Sciatic nerve (tissue), 2 donors: ENCODE measurements around the gene NME7. TPM values are rescaled to one million over a fixed set of nuclear protein-coding genes. Genes with fewer than 3 reads are reported as not detected.
"Not testable (repeated sequence)": the region's sequence is repeated elsewhere in the genome, so short reads cannot be mapped to it uniquely, and the experiment has no call there.

Source experiments
- ATAC-seq: fragments of 200-7000 bp; cut with Tn5 transposase; one replicate; pipeline ENCODE4 v1.9.1; 2020; ENCODE audit warnings: mild to moderate bottlenecking, moderate library complexity
- DNase-seq: peaks from one replicate; pipeline ENCODE4 v3.0.0-alpha.2; 2020; ENCODE audit warnings: low spot score
- intact Hi-C: fragments of 100-400 bp; cut with DNase I; formaldehyde crosslinking; loops from one replicate; pipeline ENCODE4 v1.14.2; 2022
- total RNA-seq: library from RNA; stranded (reverse); fragmentation: NEBNext Ultra II Directional; extraction: Animal tissue kit (Norgen Biotek cat#: 25700); gene quantifications from one replicate; pipeline ENCODE4 v1.2.1, GENCODE V29; 2021
- donor health status: DM: no; HTN: no; CAD: no.
- donor health status: DM: no; HTN: no; CAD: no.

NME7 gene
- total RNA-seq, 1 donor from 2014 or later, result 15.9 TPM

DNA sequence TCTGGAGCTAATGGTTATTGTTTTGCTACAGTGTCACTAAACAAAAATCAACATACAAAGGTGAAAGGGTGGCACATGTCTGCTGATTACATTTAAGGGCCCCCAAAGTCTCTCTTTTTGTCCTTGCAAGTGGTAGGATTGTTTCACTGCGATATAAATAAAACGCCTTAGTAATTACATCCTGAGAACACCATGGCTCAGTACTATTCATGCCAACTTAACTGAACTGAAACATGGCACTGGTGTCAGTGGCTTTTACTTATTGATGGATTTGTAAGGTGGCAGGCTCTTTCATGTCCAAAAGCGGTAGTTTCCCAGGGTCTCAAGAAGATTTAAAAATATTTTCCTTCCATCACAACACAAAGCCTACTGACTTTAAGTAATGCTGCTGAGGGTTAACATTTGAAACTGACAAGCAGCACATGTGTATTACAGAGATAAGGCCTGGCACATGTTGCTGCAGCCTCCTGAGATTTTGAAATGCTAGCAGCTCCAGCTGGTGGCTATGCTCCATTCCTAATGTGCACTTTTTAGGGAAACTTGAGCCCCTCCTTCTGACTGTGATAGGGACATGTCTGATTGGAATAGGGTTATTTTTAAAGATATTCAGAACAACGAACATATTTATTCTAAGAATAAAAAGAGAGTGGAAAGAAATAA lies 174.3 kb downstream of the NME7 start:
- no peak for ATAC-seq
- intact Hi-C loops, result no loop called here
- no peak for DNase-seq

DNA sequence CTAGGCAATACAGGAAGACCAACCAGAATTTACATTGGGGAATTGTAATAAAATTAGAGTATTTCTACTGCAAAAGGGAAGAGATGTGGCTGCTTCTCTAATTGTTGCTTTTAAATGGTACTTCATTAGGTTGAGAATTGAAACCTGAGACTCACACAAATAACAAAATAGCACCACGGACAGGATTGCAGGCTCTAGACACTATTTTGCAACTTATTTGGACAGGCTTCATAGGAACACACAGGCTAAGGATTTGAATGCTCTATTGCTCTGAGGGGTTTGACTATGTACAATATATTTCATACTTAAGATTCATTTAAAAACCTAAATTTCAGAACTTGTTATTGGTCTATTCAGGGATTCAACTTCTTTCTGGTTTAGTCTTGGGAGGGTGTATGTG lies 181.5 kb downstream of the NME7 start:
- no peak for ATAC-seq
- intact Hi-C loops, result no loop called here

DNA sequence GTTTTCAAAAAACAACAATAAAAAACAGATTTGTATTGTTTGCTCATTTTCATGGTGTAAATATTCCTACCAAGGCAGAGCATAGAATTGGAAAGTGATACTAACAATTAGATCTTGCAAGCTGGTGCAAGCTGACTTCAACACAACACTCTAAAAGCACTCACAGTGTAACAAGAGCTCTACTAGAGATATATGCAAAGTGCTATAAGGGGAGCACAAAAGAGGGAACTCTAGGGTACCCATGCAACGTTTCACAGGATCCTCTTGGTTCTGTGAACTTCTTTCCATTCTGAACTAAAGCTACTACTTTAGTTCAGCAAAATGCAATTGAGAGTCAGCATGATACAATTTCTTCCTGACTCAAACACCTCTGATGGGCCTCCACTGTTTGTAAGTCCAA lies 182.8 kb downstream of the NME7 start:
- ATAC-seq (no peak), DNase-seq (no peak)
- intact Hi-C loops, result no loop called here

More for the DNA sequence above, 181.5 kb downstream of the NME7 start:
- DNase-seq, result no peak

DNA sequence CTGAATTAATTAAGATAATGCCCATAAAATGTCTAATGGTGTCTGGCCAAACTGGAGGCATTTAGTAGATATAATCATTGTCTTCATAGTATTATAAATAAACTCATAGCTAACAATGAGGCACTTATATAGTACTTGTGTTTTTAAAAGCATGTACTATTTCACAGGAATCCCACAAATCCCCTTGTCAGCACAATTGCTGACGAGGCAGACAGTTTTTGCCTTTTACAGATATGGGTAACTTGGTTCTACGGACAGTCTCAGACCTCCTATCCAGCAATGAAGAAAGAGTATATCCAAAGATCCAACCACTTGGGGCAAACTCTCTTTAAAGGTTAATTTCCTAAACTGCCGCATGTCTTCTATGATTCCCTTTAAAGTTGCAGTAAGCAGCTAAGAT lies 187.4 kb downstream of the NME7 start:
- intact Hi-C loops, result no loop called here
- no peak for ATAC-seq
- no peak for DNase-seq

DNA sequence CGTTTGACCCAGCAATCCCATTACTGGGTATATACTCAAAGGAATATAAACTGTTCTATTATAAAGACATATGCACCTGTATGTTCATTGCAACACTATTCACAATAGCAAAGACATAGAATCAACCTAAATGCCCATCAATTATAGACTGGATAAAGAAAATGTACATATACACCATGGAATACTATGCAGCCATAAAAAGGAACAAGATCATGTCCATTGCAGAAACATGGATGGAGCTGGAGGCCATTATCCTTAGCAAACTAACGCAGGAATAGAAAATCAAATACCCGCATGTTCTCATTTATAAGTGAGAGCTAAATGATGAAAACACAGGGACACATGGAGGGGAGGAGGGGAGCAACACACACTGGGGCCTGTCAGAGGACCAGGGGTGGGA lies 188.2 kb downstream of the NME7 start:
- intact Hi-C loops, ATAC-seq, DNase-seq: not testable (repeated sequence)

DNA sequence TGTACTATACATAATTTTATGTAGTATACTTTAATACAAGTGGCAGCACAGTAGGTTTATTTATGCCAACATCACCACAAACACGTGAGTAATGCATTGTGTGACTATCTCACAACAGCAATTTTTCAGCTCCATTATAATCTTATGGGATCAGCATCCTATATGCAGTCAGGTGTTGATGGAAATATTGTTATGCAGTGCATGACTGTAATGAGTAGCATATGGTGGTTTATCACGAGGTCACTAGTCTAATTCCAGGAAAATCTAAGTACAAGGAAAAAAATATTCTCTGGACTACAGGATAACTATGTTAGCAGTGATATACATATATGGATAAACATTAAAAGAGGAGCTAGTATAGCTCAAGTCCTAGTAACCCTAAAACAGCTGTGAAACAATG lies 192.1 kb downstream of the NME7 start:
- intact Hi-C loops, result no loop called here
- no peak for DNase-seq
- no peak for ATAC-seq

DNA sequence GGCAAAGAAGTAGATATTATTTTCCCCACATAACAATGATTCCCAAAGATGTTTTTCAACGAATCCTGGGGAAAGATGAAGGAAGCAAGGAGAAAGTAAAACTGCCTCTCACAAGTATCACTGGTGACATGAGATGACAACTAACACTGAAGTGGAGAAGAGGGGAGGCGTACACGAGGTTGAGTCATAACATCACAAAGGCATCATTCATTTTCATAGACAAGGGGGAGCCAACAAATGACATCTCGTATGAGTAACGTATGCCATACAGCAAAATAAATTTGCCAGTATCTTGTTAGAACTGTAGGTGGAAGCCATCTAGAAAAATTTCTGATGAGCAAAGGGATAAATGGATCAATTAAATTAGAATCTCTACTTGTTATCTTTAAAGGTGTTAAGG lies 204.5 kb downstream of the NME7 start:
- DNase-seq (no peak), ATAC-seq (no peak)
- intact Hi-C loops, result no loop called here

DNA sequence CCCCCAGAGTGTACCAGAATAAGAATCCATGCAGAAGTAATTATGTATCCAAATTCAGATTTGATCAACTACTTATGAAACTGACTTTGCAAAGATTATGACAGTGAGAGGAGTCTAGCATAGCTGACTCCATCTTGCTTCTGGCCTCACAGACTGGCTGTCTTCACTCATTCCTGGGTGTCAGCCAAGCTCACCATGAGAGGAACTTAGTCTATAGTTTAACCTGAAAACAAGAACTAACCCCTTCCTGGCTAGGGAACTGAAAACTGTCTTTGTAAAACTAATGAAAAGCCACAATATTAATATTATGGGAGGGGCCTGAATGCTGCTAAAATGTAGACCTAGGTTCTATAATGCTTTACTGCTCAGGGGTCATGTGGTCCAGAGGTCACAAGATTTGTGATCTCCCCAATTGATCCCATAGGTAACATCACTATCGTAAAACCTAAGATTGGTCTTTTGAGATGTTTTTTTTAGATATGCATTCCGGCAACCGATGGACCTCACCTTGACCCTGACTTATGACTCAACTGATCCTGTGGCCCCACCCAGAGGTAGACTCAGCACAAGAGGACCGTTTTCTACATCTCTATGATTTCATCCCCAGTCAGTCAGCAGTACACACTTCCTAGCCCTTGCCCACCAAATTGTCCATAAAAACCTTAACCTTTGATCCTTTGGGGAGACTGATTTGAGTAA lies 206.0 kb downstream of the NME7 start:
- intact Hi-C loops, result no loop called here
- no peak for ATAC-seq
- DNase-seq, result no peak

DNA sequence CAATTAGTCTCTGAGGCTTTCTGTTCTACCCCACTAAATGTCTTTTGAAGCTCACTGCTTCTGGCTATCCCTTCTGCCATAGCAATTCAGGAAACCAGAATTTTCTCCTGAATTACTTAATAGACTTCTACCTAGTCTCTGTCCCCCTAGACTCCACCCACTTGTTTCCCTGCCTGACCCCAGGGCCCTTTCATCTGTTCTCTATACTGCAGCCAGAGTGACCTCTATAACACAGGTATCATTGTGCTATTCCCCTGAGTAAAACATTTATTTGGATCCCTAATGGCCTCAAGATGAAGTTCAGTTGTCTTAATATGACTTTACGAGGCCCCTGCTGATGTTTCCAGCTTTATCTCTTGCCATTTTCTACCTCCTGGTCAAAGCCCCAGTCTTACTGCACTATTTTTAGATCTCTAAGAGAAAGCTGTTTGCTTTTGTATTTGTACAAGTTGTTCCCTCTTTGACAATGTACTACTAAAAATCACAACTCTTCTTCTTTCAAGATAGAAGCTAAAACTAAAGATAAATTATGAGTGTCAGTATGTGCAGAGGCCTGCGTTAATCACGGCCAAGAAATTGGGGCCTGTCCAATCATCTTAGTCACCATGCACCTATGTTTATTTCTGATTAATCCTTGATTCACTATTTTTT lies 206.6 kb downstream of the NME7 start:
- ATAC-seq (no peak), DNase-seq (no peak)
- intact Hi-C loops, result no loop called here

DNA sequence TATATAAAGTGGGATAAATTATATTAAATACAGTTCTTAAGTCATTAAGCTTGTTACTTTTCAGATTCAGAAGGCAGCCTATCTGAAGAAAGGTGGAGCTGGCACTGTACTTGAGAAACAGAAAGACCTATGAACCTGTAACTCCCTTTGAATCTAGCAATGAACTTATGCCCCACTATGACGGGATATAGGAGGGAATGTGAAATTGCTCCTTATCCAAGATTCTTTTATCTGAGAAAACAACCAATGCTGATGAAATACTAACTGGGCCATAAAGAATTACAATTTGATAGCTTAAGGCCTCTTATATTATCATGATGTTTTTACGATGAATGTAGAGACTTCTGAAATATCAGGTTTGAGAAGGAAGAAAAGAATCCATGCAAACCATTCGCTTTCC lies 211.0 kb downstream of the NME7 start:
- ATAC-seq, result no peak
- intact Hi-C loops, result no loop called here
- no peak for DNase-seq

DNA sequence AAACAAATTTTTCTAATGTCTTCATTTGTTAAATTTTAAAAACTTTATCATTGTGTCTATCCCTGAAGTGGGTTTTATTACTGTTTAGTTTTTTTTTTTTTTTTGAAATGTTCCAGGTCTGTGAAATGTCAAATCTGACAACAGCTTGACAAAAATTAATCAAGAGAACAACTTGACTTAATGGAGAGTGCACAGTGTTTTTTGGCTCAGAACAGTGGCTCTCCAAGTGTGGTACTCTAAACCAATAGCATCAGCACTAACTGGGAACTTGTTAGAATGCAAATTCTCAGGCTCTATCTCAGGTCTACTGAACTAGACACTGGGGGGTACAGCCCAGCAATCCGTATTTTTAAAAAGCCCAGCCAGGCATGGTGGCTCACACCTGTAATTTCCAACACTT lies 211.9 kb downstream of the NME7 start:
- DNase-seq, result no peak
- intact Hi-C loops, result no loop called here
- ATAC-seq, result no peak

DNA sequence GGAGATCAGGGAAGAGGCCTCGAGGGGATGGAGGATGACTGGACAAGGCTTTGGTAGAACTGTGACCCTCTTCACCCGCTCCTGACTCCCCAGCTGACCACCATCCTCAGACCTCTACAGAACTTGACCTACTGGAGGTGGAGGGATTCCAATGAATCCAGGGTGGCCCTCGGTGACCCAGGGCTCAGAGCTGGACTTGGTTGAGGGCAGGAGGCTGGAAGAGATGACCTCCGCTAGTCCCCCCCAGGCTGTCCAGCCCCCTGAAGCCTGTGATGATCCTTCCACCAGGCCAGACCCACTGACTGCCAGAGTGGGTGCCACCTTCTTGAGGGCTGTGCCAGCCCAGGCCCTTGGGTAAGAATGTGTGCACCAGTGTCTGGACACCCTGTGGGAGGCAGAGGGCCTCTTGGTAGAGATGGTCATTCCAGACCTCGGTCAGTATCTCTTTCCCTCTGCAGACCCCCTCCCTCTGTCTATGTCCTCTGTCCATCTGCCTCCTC lies 216.2 kb downstream of the NME7 start:
- DNase-seq (no peak), ATAC-seq (no peak)
- intact Hi-C loops, result no loop called here

DNA sequence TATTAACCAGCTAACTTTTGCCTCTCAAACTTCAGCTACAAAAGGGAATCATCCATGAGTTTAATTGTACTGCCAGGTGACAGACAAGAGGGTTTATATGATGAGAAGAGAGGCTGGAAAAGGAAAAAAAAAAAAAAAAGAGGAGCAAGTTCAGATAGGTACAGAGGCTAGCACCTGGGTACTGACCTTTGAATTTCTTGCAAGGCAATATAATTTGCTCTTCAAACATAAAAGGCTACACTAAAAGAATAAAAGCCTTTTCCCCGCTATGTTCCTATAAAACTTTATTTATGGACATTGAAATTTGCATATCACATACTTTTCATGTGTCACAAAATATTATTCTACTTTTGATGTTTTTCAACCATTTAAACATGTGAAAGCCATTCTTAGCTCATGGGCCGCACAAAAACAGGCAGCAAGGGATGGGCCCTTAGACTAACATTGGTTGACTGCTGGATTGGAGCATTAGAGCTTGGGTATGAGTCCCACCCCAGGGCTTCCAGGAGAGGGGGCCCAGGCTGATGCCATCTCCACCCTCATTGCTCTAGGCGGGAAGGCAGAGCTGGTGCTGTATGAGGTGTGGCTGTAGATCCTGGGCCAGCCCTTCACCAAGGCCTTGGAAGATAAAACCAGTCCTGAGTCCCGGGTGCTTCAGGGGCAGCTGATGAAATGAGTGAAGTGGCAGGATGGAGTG lies 216.8 kb downstream of the NME7 start:
- DNase-seq, result no peak
- intact Hi-C loops, result no loop called here
- ATAC-seq, result peak; percentile 22

DNA sequence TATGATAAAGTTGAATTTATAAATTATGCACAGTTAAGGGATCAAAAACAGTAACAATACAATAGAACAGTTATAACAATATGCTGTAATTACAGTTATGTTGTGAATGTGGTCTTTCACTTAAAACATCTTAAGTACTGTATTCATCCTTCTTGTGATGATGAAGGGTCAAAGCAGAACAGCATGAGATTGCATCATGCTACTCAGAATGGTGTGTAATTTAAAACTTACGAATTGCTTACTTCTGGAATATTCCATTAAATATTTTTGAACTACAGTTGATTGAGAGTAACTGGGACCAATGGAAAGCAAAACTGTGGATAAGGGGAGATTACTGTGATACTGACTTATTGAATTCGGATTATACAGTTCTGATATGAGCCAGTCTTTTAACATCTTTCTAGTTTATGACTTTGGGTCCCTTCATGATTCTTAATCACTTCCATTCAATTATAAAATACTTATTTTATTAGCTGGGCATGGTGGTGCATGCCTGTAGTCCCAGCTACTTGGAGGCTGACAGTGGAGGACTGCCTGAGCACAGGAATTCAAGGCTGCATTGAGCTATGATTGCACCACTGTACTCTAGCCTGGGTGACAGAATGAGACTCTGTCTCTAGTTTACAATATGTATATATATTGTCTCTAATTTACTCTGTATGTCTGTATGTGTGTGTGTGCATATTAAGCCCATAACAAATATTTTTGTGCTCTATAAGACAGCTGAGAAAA lies 217.9 kb downstream of the NME7 start:
- intact Hi-C loops, result no loop called here
- ATAC-seq (no peak), DNase-seq (no peak)

DNA sequence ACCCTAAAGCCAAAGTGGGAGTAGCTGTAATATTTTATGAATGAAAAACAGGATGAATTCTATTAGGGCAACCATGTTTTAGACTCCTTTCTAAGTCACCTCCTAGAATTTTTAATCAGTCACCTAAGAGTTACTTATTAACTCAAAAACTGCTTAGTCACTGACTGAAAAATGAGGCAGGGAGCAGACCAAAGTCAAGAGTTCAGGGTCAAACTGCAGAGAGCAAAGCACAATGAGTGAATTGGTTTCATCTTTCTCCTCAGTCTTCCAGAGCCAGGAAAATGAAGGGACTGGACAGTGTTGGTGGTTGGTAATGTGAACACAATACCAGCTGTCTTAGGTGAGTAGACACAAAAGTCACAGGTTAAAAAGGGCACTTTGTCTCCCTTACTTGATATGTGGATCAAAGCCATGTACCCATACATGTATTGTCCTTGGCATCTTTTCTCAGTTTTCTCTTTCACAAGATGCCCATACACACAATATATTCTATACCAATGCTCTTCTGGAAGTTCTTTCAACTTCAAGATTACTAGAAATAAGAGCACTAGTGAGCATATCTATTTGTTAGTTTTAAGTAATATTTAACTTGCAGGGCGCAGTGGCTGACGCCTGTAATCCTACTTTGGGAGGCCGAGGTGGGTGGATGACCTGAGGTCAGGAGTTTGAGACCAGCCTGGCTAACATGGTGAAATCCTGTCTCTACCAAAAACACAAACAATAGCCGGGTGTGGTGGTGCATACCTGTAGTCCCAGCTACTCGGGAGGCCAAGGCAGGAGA lies 218.9 kb downstream of the NME7 start:
- intact Hi-C loops, result no loop called here
- ATAC-seq (no peak), DNase-seq (no peak)

DNA sequence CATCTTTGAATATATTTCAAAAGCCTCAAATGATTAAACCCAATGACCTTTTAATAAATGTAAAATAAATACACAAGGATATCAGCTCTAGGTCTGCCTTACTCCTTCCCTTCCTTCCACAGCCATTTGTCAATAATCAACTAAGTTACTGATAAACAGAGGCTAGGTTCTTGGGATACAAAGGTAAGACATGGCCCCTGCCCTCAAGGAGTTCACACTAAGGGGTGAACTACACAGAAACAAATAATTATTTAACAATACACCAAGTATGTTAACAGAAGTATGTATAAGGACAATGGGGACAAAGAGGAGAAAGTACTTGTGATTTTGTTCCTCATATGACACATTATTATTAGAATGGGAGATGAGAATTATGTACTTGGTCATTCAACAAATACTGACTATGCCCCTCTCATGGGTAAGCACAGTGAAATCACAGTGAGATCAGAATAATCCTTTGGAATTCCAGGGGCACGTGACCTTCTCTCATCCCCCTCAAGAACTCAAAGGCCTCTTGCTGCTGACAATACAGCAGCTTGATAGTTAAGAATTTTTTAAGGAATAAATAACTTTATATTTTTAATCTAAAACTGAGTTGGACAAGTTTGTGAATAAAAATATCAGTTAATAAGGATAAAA lies 220.9 kb downstream of the NME7 start:
- no peak for DNase-seq
- intact Hi-C loops, result no loop called here
- ATAC-seq, result no peak

DNA sequence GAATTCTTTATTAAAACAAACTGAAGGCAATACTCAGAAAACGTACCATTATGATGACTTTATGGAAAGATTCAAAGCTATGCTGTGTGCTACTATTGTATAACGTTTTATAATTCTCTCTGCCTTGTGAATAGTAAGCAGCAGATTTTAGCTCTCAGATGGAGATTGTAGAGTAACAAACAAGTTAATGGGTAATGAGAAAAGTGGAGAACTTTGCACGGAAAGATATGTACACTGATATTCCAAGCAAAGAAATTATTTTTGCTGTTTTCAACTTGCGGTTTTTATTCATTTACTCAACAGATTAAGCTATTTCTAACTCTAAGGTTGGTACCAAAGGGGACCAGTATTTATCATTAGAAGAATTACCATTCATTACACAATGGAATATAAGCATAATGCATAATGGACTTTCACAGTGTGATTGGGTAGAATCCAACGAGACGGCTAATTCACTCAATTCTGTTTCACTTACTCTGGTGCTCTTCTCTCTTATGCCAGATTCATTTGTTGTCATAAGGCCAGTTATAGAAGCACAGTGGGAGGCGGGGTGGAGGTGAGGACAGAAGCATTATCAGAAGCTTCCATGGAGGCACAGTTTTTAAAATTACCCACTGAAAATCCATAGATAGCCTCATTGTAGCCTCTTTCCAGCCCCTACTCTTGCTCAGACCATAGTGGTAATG lies 222.5 kb downstream of the NME7 start:
- intact Hi-C loops, result no loop called here
- ATAC-seq (no peak), DNase-seq (no peak)
